NCI-H524 (cell line): Measurements from ENCODE around the gene PRICKLE1.
"Not testable (repeated sequence)": the region's sequence is repeated elsewhere in the genome, so short reads cannot be mapped to it uniquely, and the experiment has no call there.

Experiments used
- DNase-seq, 2 experiments: peaks; one replicate each; lab custom pipeline; 2025; lab: John Stamatoyannopoulos, UW

The PRICKLE1 gene

DNA sequence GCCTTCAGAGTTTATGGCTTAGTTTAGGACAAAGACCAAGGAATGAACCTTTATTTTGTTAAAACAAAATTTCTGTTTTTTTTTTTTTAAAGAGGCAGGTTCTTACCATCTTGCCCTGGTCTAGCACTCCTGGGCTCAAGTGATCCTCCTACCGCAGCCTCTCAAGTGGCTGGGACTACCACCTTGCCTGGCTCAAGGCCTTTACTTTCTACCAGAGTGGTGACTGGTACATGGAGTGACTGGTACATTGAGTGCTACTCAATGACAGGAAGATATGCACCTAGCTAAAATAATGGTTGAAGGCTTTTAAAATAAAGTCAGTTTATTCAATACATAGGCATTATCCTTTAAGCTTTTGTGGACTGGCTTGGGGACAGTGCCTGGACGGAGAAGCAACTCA lies 32.6 kb downstream of the PRICKLE1 start:
- DNase-seq, result no peak

DNA sequence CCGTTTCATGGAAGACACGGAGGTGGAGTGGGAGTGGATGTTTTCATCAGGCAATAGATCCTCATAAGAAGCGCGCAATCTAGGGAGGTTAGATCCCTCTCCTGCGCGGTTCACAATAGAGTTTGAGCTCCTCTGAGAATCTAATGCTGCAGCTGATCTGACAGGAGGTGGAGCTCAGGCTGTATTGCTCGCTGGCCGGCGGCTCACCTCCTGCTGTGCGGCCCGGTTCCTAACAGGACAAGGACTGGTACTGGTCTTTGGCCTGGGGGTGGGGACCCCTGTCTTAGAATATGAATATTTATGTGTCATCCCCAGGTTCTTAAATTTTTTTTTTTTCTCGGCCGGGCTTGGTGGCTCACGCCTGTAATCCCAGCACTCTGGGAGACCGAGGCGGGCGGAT lies 36.7 kb downstream of the PRICKLE1 start:
- DNase-seq, result no peak

DNA sequence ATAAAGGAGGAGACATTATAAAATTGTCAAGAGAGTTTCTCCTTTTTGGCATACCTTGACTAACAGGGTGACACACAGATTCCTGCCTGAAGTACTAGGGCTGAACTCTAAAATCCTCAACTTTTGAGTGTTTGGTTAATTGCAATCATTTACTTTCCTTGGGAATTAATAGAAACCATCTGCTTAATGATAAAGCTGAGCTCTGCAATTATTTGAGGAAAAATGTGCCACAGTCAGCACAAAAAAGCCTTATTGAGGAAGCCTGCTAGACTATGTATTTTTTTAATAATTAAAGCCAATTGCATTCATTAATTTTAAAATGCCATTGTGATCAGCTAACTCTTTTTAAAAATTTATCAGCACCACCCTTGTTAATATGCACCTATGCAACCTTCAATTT lies 38.7 kb downstream of the PRICKLE1 start:
- no peak for DNase-seq

DNA sequence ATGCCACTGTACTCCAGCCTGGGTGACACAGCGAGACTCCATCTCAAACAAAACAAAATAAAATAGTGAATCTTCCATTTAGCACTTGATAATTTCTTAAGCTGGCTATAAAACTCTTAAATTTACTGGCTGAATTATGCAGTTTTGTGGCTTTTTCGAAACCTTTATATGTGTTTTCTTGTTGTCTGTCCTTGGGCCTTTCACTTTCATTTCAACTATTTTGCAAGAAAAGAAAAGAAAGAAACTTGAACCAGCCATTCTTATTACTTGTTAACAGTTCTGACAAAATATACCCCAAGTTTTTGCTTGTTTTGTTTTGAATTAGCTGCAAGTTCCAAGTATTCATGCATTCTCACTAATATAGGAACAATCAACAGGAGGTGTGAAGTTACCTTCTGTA lies 42.8 kb downstream of the PRICKLE1 start:
- DNase-seq, result no peak

DNA sequence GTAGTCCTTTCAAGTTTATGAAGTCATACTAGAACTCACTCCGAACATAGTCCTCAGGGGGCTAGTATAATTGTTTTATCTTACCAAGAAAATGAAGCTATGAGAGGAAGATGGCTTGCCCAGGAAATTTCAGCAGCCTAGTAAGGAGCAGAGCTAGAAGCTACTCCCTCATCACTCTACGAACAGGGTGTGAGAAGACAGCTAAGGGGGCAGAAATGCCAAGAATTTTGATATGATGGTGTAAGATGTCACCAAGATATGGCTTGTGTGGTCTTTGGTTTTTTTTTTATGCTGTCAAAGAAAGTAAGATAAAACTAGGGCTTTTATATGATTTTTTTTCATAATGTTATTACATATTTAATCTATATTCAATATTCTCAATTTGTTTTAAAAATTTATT lies 47.6 kb downstream of the PRICKLE1 start:
- DNase-seq, result no peak

DNA sequence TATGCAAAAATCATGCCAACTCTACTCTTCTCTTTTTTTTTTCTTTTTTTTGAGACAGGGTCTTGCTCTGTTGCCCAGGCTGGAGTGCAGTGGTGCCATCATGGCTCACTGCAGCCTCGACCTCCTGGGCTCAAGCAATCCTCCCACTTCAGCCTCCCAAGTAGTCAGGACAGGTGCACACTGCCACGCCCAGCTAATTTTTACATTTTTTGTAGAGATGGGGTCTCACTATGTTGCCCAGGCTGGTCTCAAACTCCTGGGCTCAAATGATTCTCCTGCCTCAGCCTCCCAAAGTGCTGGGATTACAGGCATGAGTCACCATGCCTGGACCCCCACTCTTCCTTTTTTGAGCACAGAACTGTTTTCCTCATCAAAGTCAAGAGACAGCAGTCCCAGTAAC lies 48.2 kb downstream of the PRICKLE1 start:
- not testable (repeated sequence) for DNase-seq

DNA sequence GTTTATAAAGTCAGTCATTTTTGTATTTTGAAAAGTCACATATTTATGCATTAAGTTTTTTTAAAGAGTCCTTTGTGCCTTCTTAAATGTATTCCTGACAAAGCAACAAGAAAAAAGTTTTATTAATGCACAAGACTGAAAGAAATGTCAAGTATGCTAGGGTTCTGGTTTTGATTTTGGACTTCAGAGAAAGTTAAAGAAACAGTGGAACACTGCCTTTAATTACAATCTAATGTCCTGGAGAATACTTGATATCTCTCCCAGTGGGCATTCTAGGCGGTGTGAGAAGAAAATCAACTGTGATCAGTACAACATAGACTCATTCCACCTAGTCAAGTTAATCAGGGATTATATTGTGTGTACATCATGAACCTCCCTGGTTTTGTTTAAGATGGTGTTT lies 49.9 kb downstream of the PRICKLE1 start:
- no peak for DNase-seq

DNA sequence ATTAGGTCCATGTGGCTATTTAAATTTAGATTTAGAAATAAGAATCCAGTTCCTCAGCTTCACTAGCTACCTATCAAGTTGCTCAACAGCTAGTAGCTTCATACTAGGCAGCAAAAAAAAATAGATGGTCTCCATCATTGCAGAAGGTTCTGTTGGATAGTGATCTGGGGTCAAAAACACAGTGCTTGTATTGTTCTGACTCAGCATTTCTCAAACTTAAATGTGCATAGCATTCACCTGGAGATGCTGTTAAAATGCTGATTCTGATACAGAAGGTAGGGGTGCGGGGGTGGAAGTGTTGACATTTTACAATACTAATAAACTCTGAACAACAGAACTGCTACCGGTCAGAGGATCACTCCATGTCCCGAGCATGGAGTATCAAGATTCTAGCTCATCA lies 51.3 kb downstream of the PRICKLE1 start:
- no peak for DNase-seq

DNA sequence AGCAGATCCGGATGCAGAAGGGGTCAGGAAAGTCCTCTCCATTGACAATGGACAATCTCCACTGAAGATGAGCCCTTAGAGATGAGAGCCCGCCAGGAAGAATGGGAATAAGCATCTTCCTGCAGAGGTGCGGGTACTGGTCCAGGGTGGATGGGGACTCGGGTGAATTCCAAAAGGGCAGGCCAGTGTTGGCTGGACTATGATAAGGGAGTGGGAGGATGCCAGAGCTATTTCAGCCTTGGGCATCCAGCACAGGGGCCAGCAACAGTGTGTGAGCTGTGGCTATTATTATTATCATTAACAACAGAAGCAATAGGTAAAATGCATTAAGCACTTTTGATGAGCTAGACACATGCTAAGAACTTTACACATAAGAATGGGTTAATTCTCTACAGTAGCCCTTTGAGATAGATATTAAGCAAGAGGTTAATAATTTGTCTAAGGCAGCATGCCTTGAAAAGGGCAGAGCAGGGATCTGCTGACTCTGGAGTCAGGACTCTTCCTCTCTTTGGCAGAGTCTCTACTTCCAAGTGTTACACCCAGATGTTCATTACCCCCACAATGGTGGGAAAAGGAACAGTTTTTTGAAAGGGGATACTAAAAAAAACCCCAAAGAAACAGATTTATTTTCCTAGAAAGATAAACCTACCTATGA lies 55.2 kb downstream of the PRICKLE1 start:
- no peak for DNase-seq

DNA sequence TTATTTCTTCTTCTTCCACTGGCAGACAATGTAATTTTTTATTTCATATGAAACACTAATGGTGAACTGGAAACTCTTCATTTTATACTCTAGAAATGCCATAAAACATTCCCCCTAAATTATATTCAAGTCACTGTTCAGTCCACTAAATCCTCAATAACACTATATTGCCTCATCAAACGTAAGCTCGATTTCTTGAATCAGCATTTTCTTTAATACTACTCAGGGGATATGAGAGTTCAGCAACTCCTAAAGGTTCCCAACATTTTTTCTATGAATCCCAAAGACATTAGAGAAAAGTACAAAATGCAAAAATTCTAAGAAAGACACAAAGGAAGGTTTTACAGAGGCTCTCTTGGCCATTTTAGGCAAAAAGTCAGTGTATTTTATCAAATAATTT lies 59.3 kb downstream of the PRICKLE1 start:
- DNase-seq, result no peak

DNA sequence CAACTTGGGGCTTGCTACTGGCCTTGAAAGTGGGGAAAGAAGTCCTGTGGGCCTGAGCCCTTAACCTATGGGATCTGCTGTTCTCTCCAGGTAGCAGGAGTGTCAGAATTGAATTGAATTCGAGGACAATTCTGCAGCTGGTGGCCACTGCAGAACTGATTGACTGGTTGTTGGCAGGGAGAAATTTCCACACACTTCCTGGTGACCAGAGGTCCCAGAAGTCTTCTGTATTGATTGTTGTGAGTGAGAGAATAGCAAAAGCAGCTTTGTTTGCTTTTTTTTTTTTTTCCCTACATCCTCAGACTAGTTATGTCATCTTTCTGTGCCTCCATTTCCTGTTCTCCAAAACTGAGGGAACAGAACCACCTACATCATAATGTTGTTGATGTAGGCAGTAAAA lies 64.1 kb downstream of the PRICKLE1 start:
- no peak for DNase-seq

DNA sequence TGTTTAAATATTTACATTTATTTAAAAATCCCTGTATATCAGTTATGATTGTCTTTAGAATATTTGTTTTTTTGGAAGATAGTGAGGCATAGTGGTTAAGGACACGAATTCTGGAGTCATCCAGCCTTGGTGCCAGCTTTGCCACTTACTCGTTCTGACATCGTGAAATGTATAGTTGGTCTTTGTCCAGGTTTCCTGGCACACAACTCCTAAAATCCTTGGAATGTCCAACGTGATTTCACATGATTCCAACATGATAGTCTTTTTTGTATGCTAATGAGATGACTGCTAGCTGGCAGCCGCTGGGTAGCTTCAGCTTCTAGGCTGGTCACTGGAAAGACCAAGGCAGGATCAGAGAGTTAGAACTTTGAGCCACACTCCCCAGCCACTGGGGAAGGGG lies 64.8 kb downstream of the PRICKLE1 start:
- no peak for DNase-seq

DNA sequence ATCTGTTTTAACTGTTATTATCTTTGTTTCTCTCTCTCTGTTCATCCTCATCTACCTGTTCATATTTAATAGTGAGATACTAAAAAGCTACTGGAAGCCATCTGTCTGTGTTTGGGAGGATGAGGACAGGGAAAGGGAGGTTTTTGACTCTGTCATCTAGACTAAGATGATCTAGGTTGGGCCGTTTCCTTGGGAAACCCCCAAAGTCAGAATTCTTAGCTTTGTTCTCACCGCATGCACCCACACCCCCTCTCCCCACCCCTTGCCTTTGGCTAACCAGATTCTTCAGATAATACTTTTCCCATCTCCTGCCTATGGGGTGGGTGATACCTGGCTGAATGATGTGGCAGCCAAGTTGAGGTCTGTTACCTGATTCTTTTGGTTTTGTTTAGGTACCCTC lies 73.0 kb downstream of the PRICKLE1 start:
- DNase-seq, result no peak

DNA sequence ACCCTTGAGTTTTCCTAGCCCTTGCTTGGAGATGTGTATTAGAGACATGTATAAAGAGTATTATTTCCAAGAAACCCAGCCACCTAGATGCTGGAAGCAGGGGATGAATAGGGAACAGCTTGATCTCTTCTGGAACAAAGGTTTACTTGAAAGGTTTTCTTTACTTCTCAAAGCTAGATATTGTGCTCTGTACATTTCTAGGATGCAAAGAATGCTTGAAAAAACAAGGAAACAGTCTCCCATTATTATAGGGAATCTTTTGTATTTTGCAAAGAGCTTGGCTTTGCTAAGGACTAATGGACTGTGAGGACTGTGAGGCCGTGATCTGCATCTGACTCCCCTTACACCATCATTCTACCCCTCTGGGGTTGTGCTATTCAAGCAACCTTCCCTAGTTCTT lies 77.9 kb downstream of the PRICKLE1 start:
- DNase-seq, result no peak

DNA sequence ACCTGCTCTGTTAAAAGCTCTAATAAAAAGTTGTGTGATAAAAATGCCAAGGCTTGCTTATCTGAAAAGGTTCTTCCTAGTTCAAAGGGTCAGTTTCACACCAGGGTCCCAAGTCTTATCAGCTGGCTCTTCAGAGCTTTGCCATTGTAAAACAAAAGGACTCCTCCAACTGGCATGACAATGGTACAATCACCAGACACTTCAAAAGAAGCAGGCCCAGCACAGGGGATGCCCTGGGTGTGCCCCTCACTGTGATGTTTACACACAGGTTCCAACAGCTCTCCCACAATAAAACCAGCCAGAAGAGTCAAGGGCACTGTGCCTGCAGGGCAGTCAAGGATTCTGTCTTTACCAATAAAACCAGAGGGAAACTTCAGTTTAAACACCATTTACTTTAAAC lies 78.7 kb downstream of the PRICKLE1 start:
- no peak for DNase-seq

DNA sequence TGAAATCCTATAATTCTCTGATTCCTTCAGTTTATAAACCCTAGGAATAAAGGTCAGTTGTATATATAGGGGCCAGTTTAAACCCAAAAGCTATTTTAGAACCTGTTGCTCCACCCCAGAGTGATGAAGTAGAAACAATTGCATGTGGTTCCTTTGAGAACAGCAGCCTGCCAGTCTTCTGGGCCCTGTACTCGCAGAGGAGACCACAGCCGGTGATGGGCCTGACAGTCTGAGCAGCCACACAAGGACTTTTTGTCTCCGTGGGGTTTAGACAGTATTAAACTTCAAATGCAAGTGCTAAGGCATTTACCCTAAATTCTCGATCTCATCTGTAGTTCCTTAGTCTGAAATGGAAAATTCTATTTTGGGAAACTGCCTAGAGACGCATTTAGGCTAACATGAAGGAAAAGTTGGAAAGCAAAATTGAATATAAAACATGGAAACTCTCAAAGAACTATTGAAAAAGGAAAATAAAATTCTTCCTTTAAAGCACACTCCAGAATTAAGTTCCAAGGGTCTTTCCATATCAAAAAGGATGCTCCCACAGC lies 80.6 kb downstream of the PRICKLE1 start:
- DNase-seq, result no peak

DNA sequence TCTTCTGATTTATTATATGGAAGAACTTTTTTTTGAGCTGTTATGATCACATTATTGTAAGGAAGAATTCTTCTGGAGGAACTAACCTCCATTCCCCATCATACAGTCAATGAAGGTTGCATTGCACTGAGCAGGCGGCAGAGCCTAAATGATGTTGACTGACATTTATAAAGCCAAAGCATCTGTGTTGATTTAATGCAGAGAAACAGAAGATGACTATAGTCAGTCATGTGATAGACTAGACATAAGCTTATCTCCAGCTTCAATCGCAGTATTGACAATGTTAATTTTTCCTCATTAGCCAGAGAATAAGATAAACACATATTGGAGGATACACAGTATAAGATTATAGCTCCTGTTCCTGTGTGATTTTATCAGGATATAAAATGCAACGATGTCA lies 82.0 kb downstream of the PRICKLE1 start:
- peak in 1 of 2 experiments; percentile 9 for DNase-seq

DNA sequence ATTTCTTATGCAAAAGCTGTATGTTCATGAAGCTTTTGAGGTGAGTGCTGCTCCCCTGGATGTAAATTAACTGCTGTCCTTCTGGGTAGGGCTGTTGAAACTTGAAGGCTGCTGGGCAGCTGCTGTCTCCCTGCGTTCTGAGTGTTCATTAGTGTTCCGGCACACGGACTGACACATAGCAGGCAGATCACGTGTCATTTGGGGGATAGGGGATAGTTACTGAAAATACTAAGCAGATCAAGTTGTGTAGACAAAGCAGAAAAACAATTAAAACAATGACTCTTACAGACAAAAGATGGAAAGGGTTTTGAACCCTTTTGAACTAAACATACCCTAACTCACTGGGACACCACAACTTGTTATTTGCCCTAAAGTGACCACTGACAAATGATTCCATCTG lies 82.5 kb downstream of the PRICKLE1 start:
- DNase-seq, result peak in 1 of 2 experiments; percentile 50

DNA sequence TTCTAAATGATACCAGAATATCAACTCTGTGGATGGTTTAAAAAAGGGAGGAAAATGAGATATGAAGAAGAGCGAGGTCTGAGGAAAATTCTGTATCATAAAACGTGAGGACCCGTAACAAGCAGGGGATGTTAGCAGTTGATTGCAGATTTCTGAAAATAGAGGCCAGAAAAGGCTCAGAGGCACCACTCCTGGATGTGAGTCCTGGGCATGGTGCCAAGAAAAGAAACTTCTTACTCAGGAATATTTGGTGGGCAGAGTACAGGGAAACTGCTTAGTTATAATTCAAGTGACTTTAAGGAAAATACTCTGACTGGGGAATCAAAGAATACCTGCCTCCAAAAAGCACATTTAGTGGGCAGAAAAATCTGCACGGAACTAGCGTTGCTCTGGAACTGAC lies 85.5 kb downstream of the PRICKLE1 start:
- peak in 1 of 2 experiments; percentile 14 for DNase-seq

DNA sequence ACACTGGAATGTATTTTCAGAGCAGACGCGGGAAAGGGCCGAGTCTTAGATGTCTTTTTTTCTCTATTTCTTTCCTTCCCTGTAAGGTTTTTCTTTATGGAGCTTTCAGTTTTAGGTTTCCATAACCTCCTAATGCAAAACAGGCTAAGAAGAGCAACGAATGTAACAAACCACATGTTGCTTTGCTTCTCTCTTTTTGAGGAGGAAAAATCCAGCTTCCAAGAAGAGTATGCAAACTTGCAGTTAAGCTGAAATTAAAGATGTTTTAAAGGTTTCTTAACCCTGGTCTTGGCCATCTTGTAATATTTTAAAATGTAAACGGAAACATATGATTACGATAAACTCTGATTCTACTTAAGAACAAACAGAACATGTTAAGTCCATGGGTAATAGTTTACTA lies 86.9 kb downstream of the PRICKLE1 start:
- DNase-seq, result no peak

DNA sequence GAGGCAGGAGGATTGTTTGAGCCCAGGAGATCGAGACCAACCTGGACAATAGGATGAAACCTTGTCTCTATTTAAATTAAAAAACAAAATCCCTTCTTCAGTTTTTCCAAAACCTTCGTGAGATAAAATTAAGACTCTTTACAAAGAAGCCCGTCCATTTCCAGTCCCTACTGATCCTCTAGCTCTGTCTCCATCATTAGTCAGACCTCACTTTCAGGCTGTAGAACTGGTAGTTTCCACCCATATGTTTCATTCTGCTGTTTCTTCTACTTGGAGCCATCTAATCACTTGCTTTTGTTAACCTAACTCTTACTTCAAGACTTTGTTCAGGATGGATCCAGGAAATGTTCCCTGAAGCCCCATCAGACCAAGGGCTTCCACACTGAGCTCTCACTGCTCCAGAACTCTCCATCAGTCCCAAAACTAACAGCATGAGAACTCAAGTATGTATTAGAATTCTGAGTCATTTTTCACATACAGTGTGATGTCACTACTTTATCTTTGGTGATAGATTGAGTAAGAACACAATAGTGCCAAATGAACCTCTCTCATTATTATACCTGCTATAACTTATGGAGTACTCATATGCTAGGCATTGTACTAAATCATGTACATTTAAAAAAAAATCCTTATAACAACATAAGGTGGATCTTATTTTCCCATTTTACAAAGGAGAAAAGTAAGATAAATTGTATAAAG lies 90.8 kb downstream of the PRICKLE1 start:
- DNase-seq, result no peak

DNA sequence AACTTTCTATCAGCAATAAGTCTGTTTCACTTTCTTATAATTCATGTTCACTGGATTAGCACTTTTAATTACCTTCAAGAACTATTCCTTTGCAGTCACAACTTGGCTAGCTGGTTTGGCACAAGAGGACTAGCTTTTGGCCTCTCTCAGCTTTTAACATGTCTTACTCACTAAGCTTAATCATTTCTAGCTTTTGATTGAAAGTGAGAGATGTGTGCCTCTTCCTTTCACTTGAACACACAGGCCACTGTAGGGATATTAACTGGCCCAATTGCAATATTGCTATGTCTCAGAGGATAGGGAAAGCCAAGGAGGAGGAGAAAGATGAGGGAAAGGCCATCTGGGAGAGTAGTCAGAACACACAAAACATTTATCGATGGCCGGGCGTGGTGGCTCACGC lies 92.7 kb downstream of the PRICKLE1 start:
- DNase-seq, result no peak

DNA sequence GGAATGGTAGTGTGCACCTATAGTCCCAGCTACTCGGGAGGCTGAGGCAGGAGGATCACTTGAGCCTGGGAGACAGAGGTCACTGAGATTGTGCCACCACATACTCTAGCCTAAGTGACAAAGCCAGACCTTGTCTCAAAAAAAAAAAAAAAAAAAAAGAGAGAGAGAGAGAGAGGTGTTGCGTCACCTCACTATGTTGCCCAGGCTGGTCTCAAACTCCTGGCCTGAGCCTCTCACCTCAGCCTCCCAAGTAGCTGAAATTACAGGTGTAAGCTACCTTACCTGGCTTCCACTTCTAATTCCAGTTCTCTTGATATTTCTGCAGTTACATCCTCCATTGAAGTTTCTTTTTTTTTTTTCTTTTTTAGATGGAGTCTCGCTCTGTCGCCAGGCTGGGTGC lies 94.3 kb downstream of the PRICKLE1 start:
- DNase-seq, result no peak

DNA sequence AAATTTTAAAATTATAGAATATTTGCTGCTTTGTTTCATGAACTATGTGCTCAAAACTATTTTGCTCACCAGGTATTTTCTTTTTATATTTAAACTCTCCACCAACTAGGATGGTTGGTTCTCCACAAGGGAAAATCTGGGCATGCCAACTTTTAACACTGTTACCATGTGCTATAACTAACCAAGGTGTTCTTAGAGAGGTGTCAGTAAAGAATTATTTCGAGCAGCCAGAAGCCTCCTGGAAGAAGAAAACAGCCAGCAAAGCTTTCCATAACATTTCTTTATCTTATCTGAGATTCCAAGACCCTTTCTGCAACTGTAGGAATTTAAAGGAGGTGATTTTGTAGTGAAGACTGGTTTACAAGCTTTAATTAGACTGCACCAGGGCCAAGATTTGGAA lies 97.3 kb downstream of the PRICKLE1 start:
- DNase-seq, result no peak
